Smooth muscle cell of the pulmonary artery (primary cell): ENCODE measurements around the gene CYSTM1. TPM values are rescaled to one million over a fixed set of nuclear protein-coding genes. Genes with fewer than 3 reads are reported as not detected.

Source experiments
- total RNA-seq: library from RNA; depleted of rRNA; stranded (reverse); fragments of >200 nt; gene quantifications from 2 replicates; pipeline ENCODE4 v1.2.3, GENCODE V29; 2014

Gene CYSTM1
- 28.3 and 28.9 TPM in 2 replicates for total RNA-seq

GRCh38 chr5:140174465-140175366 is at the start of gene CYSTM1:
TSS of gene CYSTM1 (plus strand) at chr5:140175188. CDS start at chr5:140194466, 19,278 bp downstream.

GRCh38 chr5:140125637-140126036 is 49.4 kb upstream of the CYSTM1 start, which contains the start of gene IGIP:
TSS of gene IGIP (plus strand) at chr5:140125937. CDS start at chr5:140128477, 2,540 bp downstream.

Other genes starting within 250 kb of the CYSTM1 start
- gene NRG2, start 131.9 kb upstream of the CYSTM1 start, total RNA-seq, result 0.98 and 1.6 TPM in 2 replicates
- gene PURA, start 61.1 kb upstream of the CYSTM1 start, total RNA-seq, result 37.7 and 45.0 TPM in 2 replicates
- 24.0 and 32.8 TPM in 2 replicates for gene IGIP, start 49.3 kb upstream of the CYSTM1 start, total RNA-seq
- gene PFDN1, start 127.9 kb downstream of the CYSTM1 start, total RNA-seq, result 33.5 and 35.0 TPM in 2 replicates
- gene HBEGF, start 171.4 kb downstream of the CYSTM1 start, total RNA-seq, result 4.6 and 10.7 TPM in 2 replicates
- gene SLC4A9, start 185.0 kb downstream of the CYSTM1 start, total RNA-seq, result 0.07 TPM in 1 of 2 replicates, not detected in the other
- 77.4 and 79.7 TPM in 2 replicates for gene ANKHD1, start 226.6 kb downstream of the CYSTM1 start, total RNA-seq